ENCODE results near the gene UBE2D3. TPM values are rescaled to one million over a fixed set of nuclear protein-coding genes. Genes with fewer than 3 reads are reported as not detected.

Gene UBE2D3
- total RNA-seq, 1 experiment from 2014 or later: 386 TPM

- DNase-seq (ENCODE audit: low read depth): no peak
These were observed 73.3 kb downstream of the UBE2D3 start for GRCh38 chr4:102754044-102754443.

- no peak for DNase-seq (ENCODE audit: low read depth)
These were observed 75.4 kb downstream of the UBE2D3 start for GRCh38 chr4:102751941-102752340.

Other genes starting within 250 kb of the UBE2D3 start
- gene MANBA, start 66.6 kb downstream of the UBE2D3 start, total RNA-seq (2014; rRNA removed; shearing (Covaris generic)): 22.5 and 23.4 TPM in 2 replicates
- gene CISD2, start 41.4 kb upstream of the UBE2D3 start, total RNA-seq (2014; rRNA removed; shearing (Covaris generic)): 56.1 and 67.0 TPM in 2 replicates
- 0.24 and 0.49 TPM in 2 replicates for gene SLC9B1, start 192.2 kb upstream of the UBE2D3 start, total RNA-seq (2014; rRNA removed; shearing (Covaris generic))
- gene SLC9B2, start 249.2 kb upstream of the UBE2D3 start, total RNA-seq (2014; rRNA removed; shearing (Covaris generic)): 8.9 and 9.9 TPM in 2 replicates